Uterus (tissue), 2 donors: Measurements from ENCODE around the gene NAGPA.

Source experiments
- CTCF ChIP-seq, 4 experiments: fragments of 200-600 bp in 2 of 4; fragments of 450-650 bp in 2 of 4; sonication (generic) in 2 of 4; IDR thresholded peaks; one replicate each; pipeline ENCODE4 v1.5.1; 2016 to 2019; ENCODE audit warnings: antibody characterized with exemption in 4 of 4, mild to moderate bottlenecking in 2 of 4, moderate library complexity in 1 of 4
- POLR2A ChIP-seq, 2 donors: fragments of 450-650 bp; IDR thresholded peaks; one replicate each; pipeline ENCODE4 v1.6.1; 2016; ENCODE audit warnings: antibody characterized with exemption in 2 of 2, mild to moderate bottlenecking in 1 of 2, moderate library complexity in 1 of 2

DNA sequence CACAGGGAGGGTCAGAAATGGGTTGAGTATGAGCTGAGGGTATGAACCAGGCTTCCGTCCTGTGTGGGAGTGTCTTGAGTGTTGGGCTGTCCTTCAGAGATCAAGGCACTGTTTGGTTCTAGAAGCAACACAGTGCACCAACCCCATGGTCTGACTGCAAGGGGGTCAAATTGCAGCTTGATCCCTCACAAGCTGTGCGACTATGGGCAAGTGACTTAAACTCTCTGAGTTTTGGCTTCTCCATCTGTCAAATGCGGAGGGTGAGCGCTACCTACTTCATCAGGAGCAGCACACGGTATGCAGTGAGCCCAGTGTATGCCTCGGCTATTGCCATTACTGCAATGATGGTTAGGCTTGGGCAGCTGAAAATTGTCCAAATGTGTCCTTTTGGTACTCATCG lies 54.6 kb downstream of the NAGPA start:
- TF ChIP-seq POLR2A (IDR thresholded peaks at IDR 0.05) (no peak), CTCF (IDR thresholded peaks at IDR 0.05) (no peak)
